Measurements from ENCODE around the gene BMPR1A.
A peak's percentile ranks its signal among the peaks of the same experiment; 100 is the strongest.

BMPR1A gene

GRCh38 chr10:86765548-86765947, 9.1 kb downstream of the BMPR1A start:
- H3K4me1 ChIP-seq (ENCODE audit: control insufficient read depth, insufficient read depth, low read length), result peaks cover 57% of the 10 kb centered on the region
- no peak overlapping the region for H3K27ac ChIP-seq (ENCODE audit: low read depth, low read length)
- no peak overlapping the region for H3K9ac ChIP-seq (ENCODE audit: low read length)
- H3K36me3 ChIP-seq (ENCODE audit: control insufficient read depth, insufficient read depth, low read length), result peaks cover 4% of the 10 kb centered on the region; the same call in 1 of the 2 replicates
- H3K27me3 ChIP-seq (ENCODE audit: control insufficient read depth, insufficient read depth, low read length), result no peaks in the 10 kb centered on the region
- H3K9me3 ChIP-seq (ENCODE audit: control insufficient read depth, insufficient read depth, low read depth, low read length), result no peaks in the 10 kb centered on the region
- H3K4me3 ChIP-seq (ENCODE audit: low read depth, low read length), result no peak overlapping the region

DNA sequence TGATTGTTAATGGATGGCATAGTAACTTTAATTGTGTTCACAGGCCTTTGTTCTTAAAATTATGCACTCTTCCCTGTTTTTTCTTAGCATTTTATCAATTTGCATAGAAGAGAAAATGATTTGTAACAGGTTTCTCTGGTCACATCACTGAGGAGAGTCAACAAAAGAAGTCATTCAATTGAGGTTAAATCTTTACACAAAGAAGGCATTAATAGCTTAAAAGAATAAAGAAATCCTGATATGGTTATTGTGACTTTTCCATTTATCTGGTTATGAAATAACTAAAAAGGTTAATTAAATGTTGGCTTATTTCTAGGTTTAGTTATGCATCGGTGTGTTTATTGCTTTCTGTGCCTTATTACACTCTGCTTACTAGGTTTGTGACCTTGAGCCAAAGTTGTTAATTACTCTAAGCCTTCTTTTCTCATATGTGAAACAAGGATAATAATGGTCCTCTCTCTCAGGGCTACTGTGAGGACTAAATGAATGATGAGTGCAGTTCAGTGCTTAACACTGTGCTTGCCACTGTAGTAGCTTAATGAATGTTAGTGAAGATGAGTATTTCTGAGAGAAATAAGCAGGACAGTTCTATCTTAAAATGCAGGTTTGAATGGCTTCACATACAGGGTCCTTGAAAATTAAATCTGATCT, 12.1 kb downstream of the BMPR1A start:
- no peak overlapping the region for H3K9ac ChIP-seq (ENCODE audit: low read length)
- H3K9me3 ChIP-seq (ENCODE audit: control insufficient read depth, insufficient read depth, low read depth, low read length), result no peaks in the 10 kb centered on the region
- H3K27me3 ChIP-seq (ENCODE audit: control insufficient read depth, insufficient read depth, low read length), result no peaks in the 10 kb centered on the region
- no peak overlapping the region for H3K4me3 ChIP-seq (ENCODE audit: low read depth, low read length)
- H3K27ac ChIP-seq (ENCODE audit: low read depth, low read length), result no peak overlapping the region
- H3K36me3 ChIP-seq (ENCODE audit: control insufficient read depth, insufficient read depth, low read length), result no peaks in the 10 kb centered on the region; the same call in 1 of the 2 replicates
- H3K4me1 ChIP-seq (ENCODE audit: control insufficient read depth, insufficient read depth, low read length), result peaks cover 54% of the 10 kb centered on the region

DNA sequence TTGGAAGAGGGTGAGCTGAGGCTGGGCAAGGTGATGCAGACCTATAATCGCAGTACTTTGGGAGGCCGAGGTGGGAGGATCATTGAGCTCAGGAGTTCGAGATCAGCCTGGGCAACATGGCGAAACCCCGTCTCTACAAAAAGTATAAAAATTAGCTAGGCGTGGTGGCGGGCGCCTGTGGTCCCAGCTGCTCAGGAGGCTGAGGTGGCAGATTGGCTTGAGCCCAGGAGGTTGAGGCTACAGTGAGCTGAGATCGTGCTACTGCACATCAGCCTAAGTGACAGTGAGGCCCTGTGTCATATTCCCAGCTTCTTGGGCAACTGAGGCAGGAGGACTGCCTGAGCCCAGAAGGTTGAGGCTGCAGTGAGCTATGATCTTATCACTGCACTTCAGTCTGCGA, 13.6 kb downstream of the BMPR1A start:
- no peaks in the 10 kb centered on the region for H3K9me3 ChIP-seq (ENCODE audit: control insufficient read depth, insufficient read depth, low read depth, low read length)
- H3K4me3 ChIP-seq (ENCODE audit: low read depth, low read length), result no peak overlapping the region
- no peaks in the 10 kb centered on the region for H3K27me3 ChIP-seq (ENCODE audit: control insufficient read depth, insufficient read depth, low read length)
- peaks cover under 1% of the 10 kb centered on the region for H3K36me3 ChIP-seq (ENCODE audit: control insufficient read depth, insufficient read depth, low read length)
- peaks cover 56% of the 10 kb centered on the region for H3K4me1 ChIP-seq (ENCODE audit: control insufficient read depth, insufficient read depth, low read length)
- no peak overlapping the region for H3K27ac ChIP-seq (ENCODE audit: low read depth, low read length)
- H3K9ac ChIP-seq (ENCODE audit: low read length), result no peak overlapping the region

DNA sequence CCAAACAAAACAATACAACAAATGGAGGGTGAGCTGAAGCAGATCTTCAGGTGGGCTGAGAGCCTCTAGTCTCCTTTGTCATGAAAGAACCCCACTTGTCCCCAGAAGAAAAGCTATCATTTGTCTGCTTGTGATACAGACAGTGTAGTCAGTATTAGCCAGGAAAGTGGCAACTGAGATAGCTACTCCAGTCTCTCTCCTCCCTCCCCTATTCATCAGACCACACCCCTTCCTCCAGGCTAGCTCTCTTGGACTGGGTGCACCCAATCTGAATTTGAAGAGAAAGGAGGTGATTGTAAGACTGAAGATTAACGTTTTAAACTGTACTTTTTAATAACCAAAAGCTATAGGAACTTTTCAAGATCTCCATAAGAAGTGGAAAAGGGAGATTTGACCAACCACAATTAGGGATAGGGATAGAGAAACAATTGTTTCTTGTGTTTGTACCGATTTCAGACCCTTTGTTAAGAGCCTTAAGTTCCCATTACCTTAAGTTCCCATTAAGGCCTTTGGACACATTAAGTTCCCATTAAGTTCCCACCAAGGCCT, 14.1 kb downstream of the BMPR1A start:
- peaks cover 3% of the 10 kb centered on the region for H3K36me3 ChIP-seq (ENCODE audit: control insufficient read depth, insufficient read depth, low read length)
- H3K9me3 ChIP-seq (ENCODE audit: control insufficient read depth, insufficient read depth, low read depth, low read length), result no peaks in the 10 kb centered on the region
- no peak overlapping the region for H3K27ac ChIP-seq (ENCODE audit: low read depth, low read length)
- H3K4me1 ChIP-seq (ENCODE audit: control insufficient read depth, insufficient read depth, low read length), result peaks cover 61% of the 10 kb centered on the region
- no peak overlapping the region for H3K4me3 ChIP-seq (ENCODE audit: low read depth, low read length)
- H3K9ac ChIP-seq (ENCODE audit: low read length), result no peak overlapping the region
- no peaks in the 10 kb centered on the region for H3K27me3 ChIP-seq (ENCODE audit: control insufficient read depth, insufficient read depth, low read length)

DNA sequence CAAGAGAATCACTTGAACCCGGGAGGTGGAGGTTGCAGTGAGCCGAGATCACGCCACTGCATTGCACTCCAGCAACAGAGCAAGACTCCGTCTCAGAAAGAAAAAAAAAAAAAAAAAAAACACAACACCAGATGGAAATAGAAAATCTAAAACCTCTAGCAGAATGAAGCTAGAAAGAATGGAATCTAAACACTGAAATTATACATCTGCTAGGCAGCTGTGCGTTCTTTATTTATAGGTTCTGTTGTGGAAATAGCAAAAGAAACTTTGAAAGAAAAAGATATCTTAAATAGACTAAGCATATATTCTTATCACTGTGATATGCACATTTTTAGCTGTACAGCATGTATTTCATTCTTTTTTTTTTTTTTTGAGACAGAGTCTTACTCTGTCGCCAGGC, 17.1 kb downstream of the BMPR1A start:
- H3K4me1 ChIP-seq (ENCODE audit: control insufficient read depth, insufficient read depth, low read length), result peaks cover 44% of the 10 kb centered on the region
- no peaks in the 10 kb centered on the region for H3K27me3 ChIP-seq (ENCODE audit: control insufficient read depth, insufficient read depth, low read length)
- H3K9me3 ChIP-seq (ENCODE audit: control insufficient read depth, insufficient read depth, low read depth, low read length), result no peaks in the 10 kb centered on the region
- H3K36me3 ChIP-seq (ENCODE audit: control insufficient read depth, insufficient read depth, low read length), result peaks cover 15% of the 10 kb centered on the region
- no peak overlapping the region for H3K9ac ChIP-seq (ENCODE audit: low read length)
- no peak overlapping the region for H3K4me3 ChIP-seq (ENCODE audit: low read depth, low read length)
- no peak overlapping the region for H3K27ac ChIP-seq (ENCODE audit: low read depth, low read length)

- H3K4me1 ChIP-seq (ENCODE audit: control insufficient read depth, insufficient read depth, low read length), result peaks cover 26% of the 10 kb centered on the region
- H3K9me3 ChIP-seq (ENCODE audit: control insufficient read depth, insufficient read depth, low read depth, low read length), result no peaks in the 10 kb centered on the region
- H3K4me3 ChIP-seq (ENCODE audit: low read depth, low read length), result no peak overlapping the region
- peaks cover 26% of the 10 kb centered on the region for H3K36me3 ChIP-seq (ENCODE audit: control insufficient read depth, insufficient read depth, low read length)
- no peak overlapping the region for H3K9ac ChIP-seq (ENCODE audit: low read length)
- H3K27me3 ChIP-seq (ENCODE audit: control insufficient read depth, insufficient read depth, low read length), result no peaks in the 10 kb centered on the region
- H3K27ac ChIP-seq (ENCODE audit: low read depth, low read length), result 0 out of 2 replicates have a peak overlapping the region, but pooled peaks have one; percentile 34
Measured at GRCh38 chr10:86775056-86775869, 18.8 kb downstream of the BMPR1A start.

DNA sequence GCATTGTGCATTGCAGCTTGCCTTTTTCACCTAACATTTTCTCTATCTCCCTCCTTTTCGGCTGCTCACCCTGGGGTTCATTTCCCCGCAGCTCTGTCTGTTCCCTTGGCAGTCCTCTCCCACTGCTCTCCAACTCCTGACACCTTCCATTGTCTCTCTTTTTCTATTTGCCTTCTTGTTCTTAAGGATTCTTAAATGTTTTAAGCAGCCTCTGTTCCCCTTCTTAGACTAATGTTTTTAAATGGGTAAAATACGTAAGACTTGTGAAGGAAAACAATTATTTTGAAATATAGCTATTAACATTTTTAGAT, 19.4 kb downstream of the BMPR1A start:
- no peaks in the 10 kb centered on the region for H3K9me3 ChIP-seq (ENCODE audit: control insufficient read depth, insufficient read depth, low read depth, low read length)
- H3K36me3 ChIP-seq (ENCODE audit: control insufficient read depth, insufficient read depth, low read length), result peaks cover 26% of the 10 kb centered on the region
- H3K27me3 ChIP-seq (ENCODE audit: control insufficient read depth, insufficient read depth, low read length), result no peaks in the 10 kb centered on the region
- H3K4me1 ChIP-seq (ENCODE audit: control insufficient read depth, insufficient read depth, low read length), result peaks cover 21% of the 10 kb centered on the region
- H3K27ac ChIP-seq (ENCODE audit: low read depth, low read length), result no peak overlapping the region
- no peak overlapping the region for H3K4me3 ChIP-seq (ENCODE audit: low read depth, low read length)
- no peak overlapping the region for H3K9ac ChIP-seq (ENCODE audit: low read length)

GRCh38 chr10:86779220-86780017, 23.0 kb downstream of the BMPR1A start:
- H3K27me3 ChIP-seq (ENCODE audit: control insufficient read depth, insufficient read depth, low read length), result no peaks in the 10 kb centered on the region
- H3K9me3 ChIP-seq (ENCODE audit: control insufficient read depth, insufficient read depth, low read depth, low read length), result no peaks in the 10 kb centered on the region
- H3K4me1 ChIP-seq (ENCODE audit: control insufficient read depth, insufficient read depth, low read length), result peaks cover 28% of the 10 kb centered on the region
- no peak overlapping the region for H3K9ac ChIP-seq (ENCODE audit: low read length)
- no peak overlapping the region for H3K4me3 ChIP-seq (ENCODE audit: low read depth, low read length)
- H3K36me3 ChIP-seq (ENCODE audit: control insufficient read depth, insufficient read depth, low read length), result peaks cover 26% of the 10 kb centered on the region
- H3K27ac ChIP-seq (ENCODE audit: low read depth, low read length), result no peak overlapping the region

GRCh38 chr10:86782701-86783418, 26.4 kb downstream of the BMPR1A start:
- H3K27ac ChIP-seq (ENCODE audit: low read depth, low read length), result no peak overlapping the region
- no peak overlapping the region for H3K9ac ChIP-seq (ENCODE audit: low read length)
- peaks cover 21% of the 10 kb centered on the region for H3K36me3 ChIP-seq (ENCODE audit: control insufficient read depth, insufficient read depth, low read length)
- H3K4me1 ChIP-seq (ENCODE audit: control insufficient read depth, insufficient read depth, low read length), result peaks cover 37% of the 10 kb centered on the region
- H3K4me3 ChIP-seq (ENCODE audit: low read depth, low read length), result no peak overlapping the region
- no peaks in the 10 kb centered on the region for H3K9me3 ChIP-seq (ENCODE audit: control insufficient read depth, insufficient read depth, low read depth, low read length)
- no peaks in the 10 kb centered on the region for H3K27me3 ChIP-seq (ENCODE audit: control insufficient read depth, insufficient read depth, low read length)

GRCh38 chr10:86785037-86785436, 28.6 kb downstream of the BMPR1A start:
- no peaks in the 10 kb centered on the region for H3K9me3 ChIP-seq (ENCODE audit: control insufficient read depth, insufficient read depth, low read depth, low read length)
- H3K27me3 ChIP-seq (ENCODE audit: control insufficient read depth, insufficient read depth, low read length), result no peaks in the 10 kb centered on the region
- peak overlapping the region; percentile 56 for H3K27ac ChIP-seq (ENCODE audit: low read depth, low read length)
- H3K4me3 ChIP-seq (ENCODE audit: low read depth, low read length), result no peak overlapping the region
- peak overlapping the region; percentile 7 for H3K9ac ChIP-seq (ENCODE audit: low read length)
- H3K36me3 ChIP-seq (ENCODE audit: control insufficient read depth, insufficient read depth, low read length), result peaks cover 5% of the 10 kb centered on the region; the same call in 1 of the 2 replicates
- H3K4me1 ChIP-seq (ENCODE audit: control insufficient read depth, insufficient read depth, low read length), result peaks cover 37% of the 10 kb centered on the region
